ENCODE measurements around the gene UPK2.

Gene UPK2

GRCh38 chr11:118918128-118918685, 37.9 kb upstream of the UPK2 start:
- Histone ChIP-seq H3K27me3 (ENCODE audit: insufficient read depth, poor library complexity, severe bottlenecking) (no peaks in the 10 kb centered on the region), H3K9me3 (ENCODE audit: severe bottlenecking) (no peaks in the 10 kb centered on the region), H3K27ac (ENCODE audit: poor library complexity, severe bottlenecking) (peak overlapping the region; percentile 100), H3K4me1 (ENCODE audit: insufficient read depth, poor library complexity, severe bottlenecking) (peaks cover 71% of the 10 kb centered on the region), H3K36me3 (ENCODE audit: low read depth) (peaks cover 36% of the 10 kb centered on the region), H3K4me3 (ENCODE audit: severe bottlenecking) (peak overlapping the region; percentile 14)
- ATAC-seq (ENCODE audit: low read depth): peak; percentile 5
- TF ChIP-seq, protein P1, sequence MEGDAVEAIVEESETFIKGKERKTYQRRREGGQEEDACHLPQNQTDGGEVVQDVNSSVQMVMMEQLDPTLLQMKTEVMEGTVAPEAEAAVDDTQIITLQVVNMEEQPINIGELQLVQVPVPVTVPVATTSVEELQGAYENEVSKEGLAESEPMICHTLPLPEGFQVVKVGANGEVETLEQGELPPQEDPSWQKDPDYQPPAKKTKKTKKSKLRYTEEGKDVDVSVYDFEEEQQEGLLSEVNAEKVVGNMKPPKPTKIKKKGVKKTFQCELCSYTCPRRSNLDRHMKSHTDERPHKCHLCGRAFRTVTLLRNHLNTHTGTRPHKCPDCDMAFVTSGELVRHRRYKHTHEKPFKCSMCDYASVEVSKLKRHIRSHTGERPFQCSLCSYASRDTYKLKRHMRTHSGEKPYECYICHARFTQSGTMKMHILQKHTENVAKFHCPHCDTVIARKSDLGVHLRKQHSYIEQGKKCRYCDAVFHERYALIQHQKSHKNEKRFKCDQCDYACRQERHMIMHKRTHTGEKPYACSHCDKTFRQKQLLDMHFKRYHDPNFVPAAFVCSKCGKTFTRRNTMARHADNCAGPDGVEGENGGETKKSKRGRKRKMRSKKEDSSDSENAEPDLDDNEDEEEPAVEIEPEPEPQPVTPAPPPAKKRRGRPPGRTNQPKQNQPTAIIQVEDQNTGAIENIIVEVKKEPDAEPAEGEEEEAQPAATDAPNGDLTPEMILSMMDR (IDR thresholded peaks at IDR 0.05; ENCODE audit: poor library complexity, severe bottlenecking): no peak
- DNase-seq (ENCODE audit: low spot score): peak; percentile 87

GRCh38 chr11:118918686-118919280, 37.3 kb upstream of the UPK2 start:
- no peaks in the 10 kb centered on the region for H3K9me3 ChIP-seq (ENCODE audit: severe bottlenecking)
- peak overlapping the region; percentile 14 for H3K4me3 ChIP-seq (ENCODE audit: severe bottlenecking)
- H3K27me3 ChIP-seq (ENCODE audit: insufficient read depth, poor library complexity, severe bottlenecking): no peaks in the 10 kb centered on the region
- no peak for DNase-seq (ENCODE audit: low spot score)
- H3K36me3 ChIP-seq (ENCODE audit: low read depth): peaks cover 42% of the 10 kb centered on the region
- peak overlapping the region; percentile 100 for H3K27ac ChIP-seq (ENCODE audit: poor library complexity, severe bottlenecking)
- no peak for ATAC-seq (ENCODE audit: low read depth)
- H3K4me1 ChIP-seq (ENCODE audit: insufficient read depth, poor library complexity, severe bottlenecking): peaks cover 68% of the 10 kb centered on the region
- TF ChIP-seq, protein P1 (IDR thresholded peaks at IDR 0.05; ENCODE audit: poor library complexity, severe bottlenecking): no peak

GRCh38 chr11:118921121-118921928, 34.8 kb upstream of the UPK2 start:
- TF ChIP-seq, protein P1 (IDR thresholded peaks at IDR 0.05; ENCODE audit: poor library complexity, severe bottlenecking): no peak
- Histone ChIP-seq H3K27ac (ENCODE audit: poor library complexity, severe bottlenecking) (peak overlapping the region; percentile 100), H3K4me1 (ENCODE audit: insufficient read depth, poor library complexity, severe bottlenecking) (peaks cover 42% of the 10 kb centered on the region), H3K9me3 (ENCODE audit: severe bottlenecking) (no peaks in the 10 kb centered on the region), H3K4me3 (ENCODE audit: severe bottlenecking) (peak overlapping the region; percentile 82), H3K36me3 (ENCODE audit: low read depth) (peaks cover 45% of the 10 kb centered on the region), H3K27me3 (ENCODE audit: insufficient read depth, poor library complexity, severe bottlenecking) (no peaks in the 10 kb centered on the region)
- ATAC-seq (ENCODE audit: low read depth) (peak; percentile 1; the same call in 2 of the 3 replicates), DNase-seq (ENCODE audit: low spot score) (peak; percentile 81)

DNA sequence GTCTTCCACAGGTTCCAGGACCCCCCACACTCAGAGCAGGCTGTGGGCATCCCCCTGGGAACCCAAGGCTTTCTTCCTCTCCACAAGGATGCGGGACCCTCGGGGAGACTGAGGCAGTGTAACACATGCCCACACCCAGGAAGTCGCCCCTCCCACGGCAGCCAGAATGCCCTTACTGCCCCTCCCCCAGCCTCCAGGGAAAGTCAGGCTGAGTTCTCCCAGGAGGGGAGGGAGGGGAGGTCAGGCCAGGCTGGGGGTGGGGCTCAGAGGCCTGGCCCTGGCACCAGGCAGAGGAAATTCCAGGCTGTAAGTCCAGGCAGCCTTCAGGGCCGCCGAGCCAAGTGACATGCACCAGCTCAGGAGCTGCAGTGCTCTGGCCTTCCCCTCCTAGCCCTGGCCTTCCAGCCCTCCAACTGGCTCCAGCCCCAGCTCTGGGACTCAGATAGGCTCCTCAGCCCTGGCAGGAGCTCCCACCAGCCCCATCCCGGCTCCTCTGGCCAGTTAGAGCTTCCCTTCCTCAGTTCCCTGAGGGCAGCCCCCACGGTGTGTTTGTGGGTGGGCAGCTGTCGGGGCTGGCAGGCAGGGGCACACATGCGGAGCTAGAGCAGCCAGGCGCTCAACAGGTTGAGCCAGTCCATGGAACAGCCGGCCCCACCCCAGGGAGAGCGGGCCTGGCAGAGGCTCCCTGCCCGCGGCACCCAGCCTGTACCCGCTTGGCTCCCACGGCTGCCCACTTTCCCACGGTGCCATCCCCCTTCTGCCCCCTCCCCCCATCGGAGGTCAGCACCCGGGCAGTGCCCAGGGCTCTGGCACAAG, 34.0 kb upstream of the UPK2 start:
- Histone ChIP-seq H3K4me3 (ENCODE audit: severe bottlenecking) (peak overlapping the region; percentile 82), H3K27ac (ENCODE audit: poor library complexity, severe bottlenecking) (peak overlapping the region; percentile 100), H3K9me3 (ENCODE audit: severe bottlenecking) (no peaks in the 10 kb centered on the region), H3K27me3 (ENCODE audit: insufficient read depth, poor library complexity, severe bottlenecking) (no peaks in the 10 kb centered on the region), H3K36me3 (ENCODE audit: low read depth) (peaks cover 37% of the 10 kb centered on the region), H3K4me1 (ENCODE audit: insufficient read depth, poor library complexity, severe bottlenecking) (peaks cover 35% of the 10 kb centered on the region)
- ATAC-seq (ENCODE audit: low read depth) (peak; percentile 22), DNase-seq (ENCODE audit: low spot score) (peak; percentile 90)
- TF ChIP-seq, protein P1 (IDR thresholded peaks at IDR 0.05; ENCODE audit: poor library complexity, severe bottlenecking): no peak

Data from RWPE2 (cell line).